ENCODE data around the gene ZSCAN23.

GRCh38 chr6:28390688-28391087 lies 52.6 kb downstream of the ZSCAN23 start:
- TF ChIP-seq GABPA (IDR thresholded peaks at IDR 0.05 in 1 of 2, conservative IDR thresholded peaks at IDR 0.05 in 1 of 2), result no peak
- TF ChIP-seq CTCF (IDR thresholded peaks at IDR 0.05; ENCODE audit: low read depth, low read length, missing input control), result no peak
- TF ChIP-seq REST (IDR thresholded peaks at IDR 0.05), result no peak
- TF ChIP-seq RXRA (IDR thresholded peaks at IDR 0.05), result no peak
- no peak for TF ChIP-seq SP1 (IDR thresholded peaks at IDR 0.05)
- TF ChIP-seq EGR1 (IDR thresholded peaks at IDR 0.05; ENCODE audit: low read depth in 2 of 2), result no peak
- TF ChIP-seq NR2F2 (IDR thresholded peaks at IDR 0.05), result no peak
- TF ChIP-seq HNF4A (conservative IDR thresholded peaks at IDR 0.05), result no peak
- TF ChIP-seq TAF1 (conservative IDR thresholded peaks at IDR 0.05), result no peak
- no peak for TF ChIP-seq MAX (IDR thresholded peaks at IDR 0.05)
- TF ChIP-seq YY1 (IDR thresholded peaks at IDR 0.05), result no peak
- TF ChIP-seq ATF3 (IDR thresholded peaks at IDR 0.05), result no peak
- no peak for TF ChIP-seq RAD21 (IDR thresholded peaks at IDR 0.05)
- no peak for TF ChIP-seq ZBTB33 (IDR thresholded peaks at IDR 0.05)

Data from liver (tissue), 3 donors.